EL (cell line): ENCODE data around the gene DTNB.
"Not testable (repeated sequence)": the region's sequence is repeated elsewhere in the genome, so short reads cannot be mapped to it uniquely, and the experiment has no call there.

ENCODE experiments used
- DNase-seq: peaks from one replicate; pipeline ENCODE4 v3.0.0-alpha.2; 2016

Gene DTNB

DNA sequence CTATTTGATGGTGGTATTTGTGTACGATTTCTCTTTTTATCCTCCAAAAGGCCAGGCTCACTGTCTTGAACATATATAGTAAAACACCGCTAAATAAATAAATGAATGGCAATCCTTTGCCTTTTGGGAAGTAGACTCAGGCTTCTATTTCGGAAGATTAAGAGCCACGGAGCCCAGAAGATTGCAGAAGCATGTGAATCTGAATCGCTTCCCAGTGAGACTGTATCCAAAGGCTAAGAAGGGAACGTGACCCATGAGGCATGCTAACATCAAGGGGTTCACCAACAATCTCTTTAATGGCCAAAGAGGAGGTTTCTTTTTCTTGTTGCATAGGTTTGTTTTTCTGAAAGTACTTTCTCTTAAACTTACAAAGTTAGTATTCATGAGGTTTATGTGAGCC is 261.6 kb downstream of the DTNB start:
- DNase-seq = no peak

- DNase-seq = no peak
These were observed 262.1 kb downstream of the DTNB start for GRCh38 chr2:25411281-25411680.

GRCh38 chr2:25410370-25410769 is 263.0 kb downstream of the DTNB start:
- DNase-seq = no peak

GRCh38 chr2:25409468-25409867 is 263.9 kb downstream of the DTNB start:
- no peak for DNase-seq

- no peak for DNase-seq
These were observed 264.3 kb downstream of the DTNB start for GRCh38 chr2:25409044-25409443.

- DNase-seq = no peak
These were observed 267.6 kb downstream of the DTNB start for GRCh38 chr2:25405611-25406295.

DNA sequence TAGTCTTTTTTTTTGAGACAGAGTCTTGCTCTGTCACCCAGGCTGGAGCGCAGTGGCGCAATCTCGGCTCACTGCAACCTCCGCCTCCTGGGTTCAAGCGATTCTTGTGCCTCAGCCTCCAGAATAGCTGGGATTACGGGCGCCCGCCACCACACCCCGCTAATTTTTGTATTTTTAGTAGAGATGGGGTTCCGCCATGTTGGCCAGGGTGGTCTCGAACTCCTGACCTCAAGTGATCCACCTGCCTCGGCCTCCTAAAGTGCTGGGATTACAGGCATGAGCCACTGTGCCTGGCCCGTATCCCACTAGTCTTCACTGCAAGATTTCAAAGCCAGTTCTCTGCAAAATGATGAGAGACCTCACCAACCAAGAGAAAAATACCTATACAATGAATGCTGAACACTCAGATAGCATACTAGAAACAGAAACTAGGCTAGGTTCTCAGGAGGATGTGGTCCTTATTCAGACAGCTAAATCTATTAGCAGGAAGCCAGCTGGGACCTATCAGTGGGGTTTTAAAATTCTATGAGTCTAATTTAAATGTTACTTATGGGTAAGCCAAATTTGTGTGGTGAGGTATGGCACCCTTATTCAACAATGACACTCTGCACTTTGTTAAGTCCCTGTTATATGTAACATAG is 270.1 kb downstream of the DTNB start:
- not testable (repeated sequence) for DNase-seq

DNA sequence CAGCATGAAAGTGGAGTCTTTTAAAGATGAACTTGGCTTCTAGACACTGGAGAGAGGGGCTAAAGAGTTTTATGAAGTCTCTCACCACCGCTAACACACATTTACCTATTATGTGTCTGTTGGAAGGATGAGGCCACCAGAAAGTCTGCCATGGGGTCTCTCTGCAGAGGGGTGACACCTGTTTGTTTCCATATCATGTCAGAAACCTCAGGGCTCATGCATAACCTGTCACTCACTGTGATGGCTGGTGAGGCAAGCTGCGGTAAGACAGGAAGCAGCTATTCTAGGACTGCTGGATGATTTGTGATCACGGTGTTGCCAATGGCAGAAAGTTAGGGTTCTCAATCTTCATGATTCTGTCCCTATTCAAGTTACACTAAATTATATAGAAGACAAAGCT is 270.9 kb downstream of the DTNB start:
- no peak for DNase-seq

DNA sequence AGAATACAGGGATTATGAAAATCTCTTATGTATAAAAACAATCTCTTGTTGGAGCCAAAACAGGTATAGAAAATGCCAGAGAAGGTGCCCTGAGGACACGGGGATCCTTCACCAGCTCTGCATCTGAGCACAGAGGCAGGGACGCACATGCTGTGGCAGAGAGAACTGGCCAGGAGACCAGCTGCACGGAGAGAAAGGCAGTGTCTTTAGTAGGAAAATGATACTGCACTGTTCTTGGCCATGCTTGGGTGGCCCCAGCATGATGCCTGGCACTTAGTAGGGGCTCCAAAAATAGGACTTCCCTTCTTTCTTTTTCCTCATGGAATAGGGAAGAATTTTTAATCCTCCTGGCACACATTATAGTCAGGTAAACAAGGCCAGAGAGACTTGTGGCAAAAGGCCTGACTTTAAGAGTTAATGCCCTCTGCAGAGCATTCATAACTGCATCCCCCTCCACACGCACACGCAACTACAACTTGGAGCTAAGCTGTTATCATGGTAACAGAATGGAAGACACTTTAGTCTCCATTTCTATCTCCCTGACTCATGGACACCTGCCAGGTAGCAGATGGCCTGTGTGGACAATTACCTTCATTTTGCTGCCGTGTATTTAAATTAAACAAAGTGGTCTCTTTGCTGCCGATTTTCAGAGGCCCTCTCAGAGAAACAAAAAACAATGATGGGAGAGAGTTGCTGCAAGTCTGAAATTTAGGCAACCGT is 271.9 kb downstream of the DTNB start:
- no peak for DNase-seq

GRCh38 chr2:25400576-25401216 is 272.7 kb downstream of the DTNB start:
- DNase-seq = no peak

DNA sequence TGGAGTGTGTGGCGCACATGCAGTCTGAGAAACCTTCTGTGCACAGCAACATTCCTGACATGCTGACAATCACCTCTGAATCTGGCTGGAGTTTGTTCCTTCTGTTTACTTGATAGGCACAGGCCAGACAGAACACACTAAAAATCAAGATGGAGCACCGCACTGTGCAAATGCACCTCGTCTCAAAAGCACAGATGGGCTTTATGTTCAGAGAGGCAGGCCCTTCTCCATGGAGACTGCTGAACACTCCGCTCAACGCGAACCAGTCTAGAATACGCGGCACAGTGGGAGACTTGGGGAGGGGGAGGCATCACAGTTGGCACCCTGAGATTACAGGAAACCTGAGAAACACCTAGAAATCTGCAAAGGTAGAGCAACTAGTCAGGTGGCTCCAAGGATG is 273.2 kb downstream of the DTNB start:
- DNase-seq = no peak

DNA sequence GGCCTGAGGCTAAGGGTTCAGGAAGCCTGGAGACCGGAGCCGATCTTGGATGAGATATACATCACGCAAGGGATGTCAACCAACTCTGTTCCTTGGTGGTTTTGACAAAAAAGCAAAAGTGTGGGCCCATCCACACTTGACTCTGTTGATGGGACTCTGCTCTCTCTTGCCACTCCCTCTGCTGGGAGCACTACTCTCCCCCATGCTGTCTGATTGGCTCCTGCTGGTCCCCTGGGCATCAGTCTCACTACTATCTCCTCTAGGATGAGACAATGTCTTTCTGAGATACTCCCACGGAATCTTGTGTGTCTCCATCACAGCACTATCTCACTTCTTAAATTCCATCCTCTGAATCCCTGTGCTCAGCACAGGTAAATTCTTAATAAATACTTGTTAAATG is 274.8 kb downstream of the DTNB start:
- DNase-seq = no peak

GRCh38 chr2:25397777-25398176 is 275.6 kb downstream of the DTNB start:
- no peak for DNase-seq

GRCh38 chr2:25389161-25389560 is 284.2 kb downstream of the DTNB start:
- no peak for DNase-seq

DNA sequence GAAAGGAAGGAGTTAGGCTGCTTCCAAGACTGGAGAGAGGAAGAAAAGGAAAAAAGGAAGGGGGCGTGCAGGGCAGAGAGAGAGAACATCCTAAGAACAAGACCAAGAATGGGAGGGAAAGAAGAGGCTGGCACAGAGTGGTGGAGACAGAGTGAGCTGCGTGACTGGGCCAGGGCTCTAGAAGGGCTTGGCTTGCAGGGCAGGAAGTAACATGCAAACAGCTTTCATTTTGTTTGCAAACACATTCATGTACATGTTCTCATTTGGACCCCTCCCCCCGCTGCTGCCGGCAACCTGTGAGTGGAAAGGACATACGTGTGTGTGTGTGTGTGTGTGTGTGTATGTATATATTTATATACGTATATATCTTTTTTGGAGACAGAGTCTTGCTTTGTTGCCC is 284.9 kb downstream of the DTNB start:
- DNase-seq = no peak

- no peak for DNase-seq
These were observed 285.4 kb downstream of the DTNB start for GRCh38 chr2:25387876-25388449.

DNA sequence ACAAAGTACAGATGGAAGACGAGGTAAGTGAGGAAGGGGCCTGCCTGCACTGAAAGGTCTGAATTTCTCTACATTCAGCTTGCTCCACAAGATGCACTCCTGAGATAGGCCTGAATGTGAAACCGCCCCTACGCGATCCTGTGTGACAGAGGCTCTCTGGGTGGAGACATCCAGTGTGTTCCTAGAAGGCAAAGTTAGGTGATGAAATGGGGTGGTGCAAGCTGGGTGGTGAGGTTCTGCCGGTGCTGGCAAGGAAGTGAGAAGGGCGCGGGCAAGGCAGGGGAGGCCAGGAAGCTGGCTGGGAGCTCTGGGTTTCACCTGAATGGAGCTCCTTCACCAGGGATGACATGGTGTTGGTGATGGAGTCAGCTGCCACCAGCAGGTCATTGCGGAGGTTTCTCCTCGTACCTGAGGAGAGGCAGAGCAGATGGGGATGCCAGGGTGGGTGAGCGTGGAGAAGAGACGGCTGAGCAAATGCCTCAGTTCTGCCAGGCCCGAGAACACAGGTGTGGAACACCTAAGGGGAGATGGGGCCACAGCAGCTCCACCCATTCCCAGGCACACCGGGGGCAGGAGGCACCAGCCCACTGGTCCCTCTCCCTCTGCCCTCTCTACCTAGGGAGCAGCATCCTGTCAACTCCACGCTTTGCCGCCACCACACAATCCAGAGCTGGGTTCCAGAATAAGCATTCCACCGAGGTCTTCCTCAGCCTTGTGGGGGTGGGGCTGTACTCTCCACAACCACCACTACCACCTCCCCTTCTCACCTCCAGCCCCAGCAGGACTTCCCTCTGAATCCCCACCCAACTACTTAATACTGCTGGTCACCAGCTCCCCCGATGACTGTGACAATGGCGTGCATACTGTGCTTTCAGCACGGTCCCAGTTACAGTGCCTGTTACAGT is 286.2 kb downstream of the DTNB start:
- DNase-seq = no peak

- DNase-seq = no peak
These were observed 287.5 kb downstream of the DTNB start for GRCh38 chr2:25385910-25386309.

- no peak for DNase-seq
These were observed 289.6 kb downstream of the DTNB start for GRCh38 chr2:25383806-25384205.

GRCh38 chr2:25381502-25381901 is 291.9 kb downstream of the DTNB start:
- DNase-seq = no peak

DNA sequence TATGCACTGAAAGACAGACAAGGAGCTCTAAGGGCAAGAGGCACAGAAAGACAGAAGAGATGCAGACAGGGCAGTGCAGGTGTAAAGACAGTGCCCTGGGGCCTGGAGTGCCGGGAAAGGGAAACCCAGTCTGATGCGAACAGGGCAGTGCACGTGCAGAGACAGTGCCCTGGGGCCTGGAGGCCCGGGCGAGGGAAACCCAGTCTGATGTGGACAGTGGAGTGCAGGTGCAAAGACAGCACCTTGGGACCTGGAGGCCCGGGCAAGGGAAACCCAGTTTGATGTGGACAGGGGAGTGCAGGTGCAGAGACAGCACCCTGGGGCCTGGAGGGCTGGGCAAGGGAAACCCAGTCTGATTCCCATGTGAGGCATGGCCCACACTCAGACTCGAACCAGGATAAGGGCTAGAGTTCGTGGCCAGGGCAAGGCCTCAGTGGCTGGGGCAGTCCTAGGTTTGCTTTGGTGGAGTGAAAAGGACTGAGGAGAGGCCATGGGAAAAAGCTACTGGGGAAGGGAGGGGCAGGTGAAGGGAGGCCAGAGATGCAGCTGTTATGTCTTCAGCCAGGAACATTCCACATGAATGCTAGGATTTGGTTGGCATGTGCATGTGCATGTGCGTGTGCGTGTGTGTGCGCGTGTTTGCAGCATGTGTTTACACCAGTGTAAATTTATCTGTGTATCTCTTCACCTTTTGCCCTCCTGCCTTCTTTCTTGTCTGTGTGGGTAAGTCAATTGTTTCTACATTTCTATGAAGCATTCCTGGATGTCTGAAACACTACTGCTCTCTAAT is 292.6 kb downstream of the DTNB start:
- DNase-seq = no peak
